Measurements from ENCODE around the gene DDX28. TPM values are rescaled to one million over a fixed set of nuclear protein-coding genes. Genes with fewer than 3 reads are reported as not detected.

DDX28 gene
- total and polyA plus RNA-seq, 9 of the 15 experiments (the other 6 are each of a cell fraction or from before 2014, with no cell fraction given) = 2.8 to 24.5 (median 15.9) TPM

- TF ChIP-seq RREB1 (CRISPR knock-in tag; IDR thresholded peaks at IDR 0.05) (peak; percentile 65; the same call in 1 of the 2 replicates), MTF1 (CRISPR knock-in tag; IDR thresholded peaks at IDR 0.05; ENCODE audit: borderline replicate concordance) (no peak), ZNF212 (CRISPR knock-in tag; IDR thresholded peaks at IDR 0.05) (0 out of 2 replicates have a peak, but pooled peaks have one; percentile 73), CREB1 (IDR thresholded peaks at IDR 0.05) (peak; percentile 57; the same call in 1 of the 2 replicates), CREB1 (CRISPR knock-in tag; IDR thresholded peaks at IDR 0.05) (peak; percentile 89), ARID1B (IDR thresholded peaks at IDR 0.05) (peak; percentile 60; the same call in 1 of the 2 replicates), MTA3 (IDR thresholded peaks at IDR 0.05; ENCODE audit: borderline replicate concordance) (peak; percentile 82; the same call in 1 of the 2 replicates), MCM5 (IDR thresholded peaks at IDR 0.05; ENCODE audit: low read depth) (no peak), HBP1 (CRISPR knock-in tag; IDR thresholded peaks at IDR 0.05) (0 out of 2 replicates have a peak, but pooled peaks have one; percentile 31), ZNF398 (CRISPR knock-in tag; IDR thresholded peaks at IDR 0.05) (no peak), ELK1 (CRISPR knock-in tag; IDR thresholded peaks at IDR 0.05) (no peak), SMAD2 (IDR thresholded peaks at IDR 0.05; ENCODE audit: low read depth, low read length) (no peak), PHF8 (IDR thresholded peaks at IDR 0.05; ENCODE audit: borderline replicate concordance, low read length) (peak; percentile 73; the same call in 1 of the 2 replicates), IRF9 (tag; IDR thresholded peaks at IDR 0.05) (no peak)
Measured at GRCh38 chr16:67993207-67994039, 29.6 kb downstream of the DDX28 start (continued).

Measured in K562 (cell line).